ENCODE data around the gene LRMDA. TPM values are rescaled to one million over a fixed set of nuclear protein-coding genes. Genes with fewer than 3 reads are reported as not detected.

Gene LRMDA
- total and polyA plus RNA-seq, 2 of the 4 experiments (the other 2 are of a cell fraction), result 0.07 TPM; not detected in 1

- Histone ChIP-seq H3K18ac (ENCODE audit: low read depth, low read length) (no peak overlapping the region), H2AK9ac (replicated peaks; ENCODE audit: low read depth, low read length, poor library complexity) (no peak overlapping the region), H3K27me3 (ENCODE audit: control insufficient read depth, insufficient read depth, low read length) (no peaks in the 10 kb centered on the region), H2BK120ac (ENCODE audit: low read depth, low read length) (no peak overlapping the region), H3K9ac (ENCODE audit: low read depth, low read length) (no peak overlapping the region), H2BK15ac (ENCODE audit: low read depth, low read length) (no peak overlapping the region), H3K9me3 (ENCODE audit: control insufficient read depth, insufficient read depth, low read length) (no peaks in the 10 kb centered on the region), H3K4me1 (ENCODE audit: control insufficient read depth, insufficient read depth, low read length) (no peaks in the 10 kb centered on the region), H2BK20ac (ENCODE audit: low read depth, low read length) (no peak overlapping the region), H3K36me3 (ENCODE audit: control insufficient read depth, insufficient read depth, low read length) (no peaks in the 10 kb centered on the region), H2AFZ (replicated peaks; ENCODE audit: low read length, poor library complexity) (no peak overlapping the region), H3K9me1 (ENCODE audit: insufficient read depth, low read length) (no peaks in the 10 kb centered on the region), H2BK5ac (ENCODE audit: low read depth, low read length, poor library complexity, severe bottlenecking) (no peak overlapping the region), H3K4me3 (ENCODE audit: insufficient read depth, low read depth, low read length) (no peak overlapping the region), H3K79me1 (ENCODE audit: low read depth in 1 of 2, low read length in 2 of 2) (no peaks in the 10 kb centered on the region), H2AK5ac (ENCODE audit: low read depth, low read length) (no peak overlapping the region), H3K27ac (ENCODE audit: insufficient read depth, low read length) (no peak overlapping the region), H4K20me1 (ENCODE audit: insufficient read depth, low read length) (no peaks in the 10 kb centered on the region), H3K4ac (ENCODE audit: low read depth, low read length) (no peak overlapping the region), H4K5ac (ENCODE audit: low read depth, low read length) (no peak overlapping the region), H4K91ac (ENCODE audit: insufficient read depth, low read depth, low read length) (no peak overlapping the region), H3K56ac (ENCODE audit: extremely low read depth, insufficient read depth, low read length) (no peak overlapping the region), H3K23ac (ENCODE audit: low read depth, low read length) (no peak overlapping the region), H3K4me2 (ENCODE audit: low read depth, low read length) (no peak overlapping the region), H4K8ac (ENCODE audit: low read depth in 2 of 2, low read length in 2 of 2) (no peak overlapping the region), H3K14ac (replicated peaks; ENCODE audit: low read depth, low read length) (no peak overlapping the region)
- DNase-seq (no peak), ATAC-seq (ENCODE audit: low read depth) (no peak)
- no peak for TF ChIP-seq MAZ (IDR thresholded peaks at IDR 0.05; ENCODE audit: borderline replicate concordance, low read depth, low read length)
- no peak for TF ChIP-seq SMC3 (IDR thresholded peaks at IDR 0.05; ENCODE audit: low read depth, low read length)
- no peak for TF ChIP-seq MXI1 (IDR thresholded peaks at IDR 0.05; ENCODE audit: borderline replicate concordance, low read depth, low read length)
- no peak for TF ChIP-seq CTCF (conservative IDR thresholded peaks at IDR 0.05; ENCODE audit: low read depth, low read length)
- TF ChIP-seq BHLHE40 (IDR thresholded peaks at IDR 0.05; ENCODE audit: low read depth, low read length), result no peak
- ChIA-PET POLR2A (ENCODE audit: unreplicated experiment) (no interaction called here), CTCF (no interaction called here)
- intact Hi-C loops (cut with micrococcal nuclease), result no loop called here
- in situ Hi-C loops (cut with MboI; ENCODE audit: low sequenced_read_pairs), result no loop called here
- no CpG with 5 or more reads among the region's 4 CpGs for WGBS, 2 experiments (ENCODE audit: extremely low coverage in 2 of 2, insufficient read length in 1 of 2)
- no TSS peak for BruUV-seq (replicated peaks)
- dilution Hi-C loops (cut with HindIII; ENCODE audit: low sequenced_read_pairs, unreplicated experiment), result no loop called here
These were observed 333.8 kb downstream of the LRMDA start for GRCh38 chr10:75764974-75765788.

Measured in IMR-90 (cell line).